Fibroblast of skin of left quadriceps (primary cell): ENCODE measurements around the gene CNTN4.

Source experiments
- DNase-seq, 2 experiments: peaks; one replicate each; pipeline ENCODE4 v3.0.0-alpha.2; 2013; ENCODE audit warnings: low read depth in 2 of 2

CNTN4 gene

DNA sequence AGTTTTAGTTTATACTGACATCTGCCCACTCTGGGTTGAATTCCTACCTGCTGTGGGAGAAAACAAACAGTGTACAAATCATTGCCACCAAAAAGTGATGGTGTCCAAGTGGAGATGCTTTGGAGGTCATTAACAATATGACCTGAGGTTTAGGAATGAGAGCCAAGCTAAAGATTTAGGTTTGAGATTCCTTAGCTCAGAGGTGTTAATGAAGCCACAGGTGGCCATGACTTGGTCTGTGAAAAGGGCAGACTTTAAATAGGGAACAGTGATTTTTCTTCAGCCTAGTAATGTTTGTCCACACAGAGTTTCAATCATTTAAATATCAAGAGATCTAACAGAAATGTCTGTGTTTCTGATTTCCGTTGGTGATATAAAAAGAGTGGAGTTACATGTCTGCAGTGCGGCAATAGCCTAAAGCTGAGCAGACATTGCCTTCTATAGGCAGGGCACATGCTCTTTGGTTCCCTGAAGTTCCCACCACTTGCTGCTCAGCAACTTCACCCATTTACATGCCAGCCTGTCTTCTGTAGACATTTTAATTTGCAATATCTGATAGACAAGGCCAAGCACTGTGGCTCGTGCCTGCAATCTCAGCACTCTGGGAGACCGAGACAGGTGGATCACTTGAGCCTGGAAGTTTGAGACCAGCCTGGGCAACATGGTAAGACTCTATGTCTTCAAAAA, 588.3 kb downstream of the CNTN4 start:
- no peak for DNase-seq

DNA sequence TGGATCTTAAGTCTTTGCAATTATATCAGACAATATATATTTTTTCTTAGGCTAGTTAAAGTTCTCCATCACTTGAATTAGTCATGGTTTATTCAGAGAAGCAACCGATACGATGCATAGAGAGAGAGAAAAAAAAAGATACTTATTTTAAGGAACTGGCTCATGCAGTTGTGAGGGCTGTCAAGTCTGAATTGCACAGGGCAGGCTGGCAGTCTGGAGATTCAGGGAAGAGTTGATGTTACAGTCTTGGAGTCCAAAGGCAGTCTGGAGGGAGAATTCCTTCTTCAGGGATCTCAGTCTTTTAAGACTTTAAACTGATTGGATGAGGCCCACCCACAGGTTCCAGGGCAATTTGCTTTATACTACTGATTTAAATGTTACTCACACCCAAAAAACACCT, 598.9 kb downstream of the CNTN4 start:
- DNase-seq, result no peak

- no peak for DNase-seq
These were observed 602.8 kb downstream of the CNTN4 start for GRCh38 chr3:2701471-2701870.

DNA sequence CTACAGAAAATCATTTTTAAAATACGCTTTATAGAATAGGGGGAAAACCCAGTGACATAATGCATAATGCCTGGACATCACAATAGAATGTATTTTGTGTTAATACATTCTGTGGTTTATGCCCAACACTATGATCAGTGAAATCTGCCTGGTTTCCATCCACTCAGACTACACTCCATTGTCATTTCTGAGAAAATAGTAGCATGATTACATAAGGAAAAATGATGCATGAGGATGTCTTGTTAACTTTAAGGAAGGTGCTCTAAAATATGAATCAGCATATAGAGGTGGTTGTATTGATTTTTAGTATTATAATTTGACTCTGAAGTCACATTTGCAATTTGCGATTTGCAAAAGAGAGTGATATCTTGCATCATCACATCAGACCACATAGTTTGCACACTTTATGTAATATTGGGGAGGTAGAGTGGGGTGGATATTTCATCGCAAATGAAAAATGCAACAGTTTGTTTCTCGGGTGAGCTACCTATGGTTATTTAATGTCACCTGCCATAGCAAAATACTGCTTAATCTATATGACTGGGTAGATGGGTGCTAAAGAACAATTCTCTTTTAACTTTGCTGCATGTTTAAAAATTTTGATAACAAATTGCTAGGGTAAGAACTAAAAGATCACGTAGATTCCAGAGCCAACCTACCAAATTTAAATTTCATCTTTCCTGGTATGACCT, 607.6 kb downstream of the CNTN4 start:
- DNase-seq, result no peak

- no peak for DNase-seq
These were observed 608.2 kb downstream of the CNTN4 start for GRCh38 chr3:2706836-2707210.

DNA sequence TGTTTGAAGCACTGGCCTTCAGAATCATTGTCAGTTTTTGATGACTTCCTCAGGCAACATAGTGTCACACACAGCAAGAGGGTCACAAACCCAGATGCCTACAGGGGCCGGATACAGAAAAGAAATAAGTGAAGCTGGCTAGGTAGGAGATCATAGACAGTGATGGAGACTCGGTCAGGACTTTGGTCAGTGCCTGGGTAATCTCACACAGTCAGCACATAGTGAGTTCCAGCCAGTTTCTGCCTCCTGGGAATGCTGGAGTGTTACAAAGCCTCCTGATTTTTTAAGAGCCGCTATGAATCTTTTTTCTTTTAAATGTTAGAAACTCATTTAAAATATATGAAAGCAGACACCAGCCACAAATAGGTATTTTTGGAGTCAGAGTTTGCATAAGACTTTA, 612.4 kb downstream of the CNTN4 start:
- no peak for DNase-seq

- DNase-seq, result no peak
These were observed 615.3 kb downstream of the CNTN4 start for GRCh38 chr3:2713923-2714322.

- DNase-seq, result no peak
These were observed 616.2 kb downstream of the CNTN4 start for GRCh38 chr3:2714834-2715233.

DNA sequence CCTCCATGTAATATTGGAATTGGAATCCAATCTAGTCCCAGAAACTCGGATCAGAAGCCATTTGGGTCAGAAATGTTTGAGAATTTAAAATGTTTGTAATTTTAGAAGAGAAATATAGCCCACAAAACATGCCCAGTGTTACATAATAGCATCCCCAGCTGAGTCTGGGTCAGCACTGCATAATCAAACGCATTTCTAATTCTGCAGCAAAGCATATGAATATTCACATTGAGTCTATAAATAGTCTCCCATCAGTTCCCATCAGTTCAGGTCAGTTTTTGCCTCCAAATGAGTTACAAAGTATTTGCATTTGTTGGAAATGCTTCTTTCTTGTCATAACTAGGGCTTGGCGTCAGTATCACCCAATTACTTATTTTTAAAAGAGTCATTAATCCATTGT, 628.4 kb downstream of the CNTN4 start:
- DNase-seq, result no peak

DNA sequence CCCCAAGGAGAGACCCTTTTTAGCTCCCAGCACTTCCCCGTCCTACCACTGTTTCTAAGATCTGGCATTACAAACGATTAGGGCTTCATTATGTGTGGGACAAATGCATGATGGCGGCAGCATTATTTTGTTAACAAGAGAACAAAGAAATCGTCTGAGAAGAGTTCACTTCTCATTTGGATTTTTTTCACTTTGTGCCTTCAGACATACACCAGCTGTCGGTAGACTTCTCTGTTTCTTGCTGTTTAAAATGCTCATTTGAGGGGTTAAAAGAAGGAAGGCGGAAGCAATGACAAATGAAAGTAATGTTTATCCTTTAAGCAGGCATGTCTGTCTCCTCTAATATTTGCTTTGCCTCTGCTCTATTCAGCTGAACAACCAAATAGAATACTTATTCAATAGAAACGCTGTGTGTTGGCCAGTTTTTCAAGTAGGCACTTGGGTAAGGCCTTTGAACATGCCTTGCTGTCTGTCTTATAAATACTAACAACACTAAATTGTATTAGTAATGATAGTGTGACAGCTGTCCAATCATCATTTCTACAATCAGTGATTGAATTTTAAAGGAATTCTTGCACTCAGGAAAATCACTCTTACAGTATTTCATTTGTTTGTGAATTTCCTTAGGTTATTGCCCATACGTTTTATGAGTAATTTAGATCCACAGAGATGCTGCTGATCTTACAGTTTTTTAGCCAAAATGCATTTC, 629.1 kb downstream of the CNTN4 start:
- no peak for DNase-seq

- DNase-seq, result no peak
These were observed 633.2 kb downstream of the CNTN4 start for GRCh38 chr3:2731843-2732242.

DNA sequence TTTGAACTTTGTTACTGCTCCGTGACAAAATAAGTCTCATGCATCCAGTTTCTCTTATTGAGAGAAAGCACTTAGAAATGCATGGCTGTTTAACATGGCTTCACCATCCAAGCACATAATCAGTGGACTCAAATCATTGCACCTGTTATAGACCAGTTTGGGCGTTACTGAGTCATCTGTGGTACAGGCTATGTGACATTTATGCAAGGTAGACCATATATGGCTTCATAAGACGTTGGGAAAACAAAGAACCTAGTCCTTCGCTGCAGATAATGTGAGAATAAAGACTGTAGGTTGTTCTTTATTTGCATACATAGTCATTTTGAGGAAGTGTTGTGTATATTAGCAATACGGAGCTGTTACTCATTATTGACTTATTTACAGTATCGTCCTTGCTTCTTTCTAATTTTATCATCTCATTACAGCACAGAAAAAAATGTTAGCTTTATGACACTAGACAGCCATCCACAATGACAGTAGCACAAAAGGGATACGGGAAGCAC, 636.8 kb downstream of the CNTN4 start:
- no peak for DNase-seq

- no peak for DNase-seq
These were observed 642.9 kb downstream of the CNTN4 start for GRCh38 chr3:2741516-2741915.

- DNase-seq, result no peak
These were observed 666.4 kb downstream of the CNTN4 start for GRCh38 chr3:2765002-2765579.

DNA sequence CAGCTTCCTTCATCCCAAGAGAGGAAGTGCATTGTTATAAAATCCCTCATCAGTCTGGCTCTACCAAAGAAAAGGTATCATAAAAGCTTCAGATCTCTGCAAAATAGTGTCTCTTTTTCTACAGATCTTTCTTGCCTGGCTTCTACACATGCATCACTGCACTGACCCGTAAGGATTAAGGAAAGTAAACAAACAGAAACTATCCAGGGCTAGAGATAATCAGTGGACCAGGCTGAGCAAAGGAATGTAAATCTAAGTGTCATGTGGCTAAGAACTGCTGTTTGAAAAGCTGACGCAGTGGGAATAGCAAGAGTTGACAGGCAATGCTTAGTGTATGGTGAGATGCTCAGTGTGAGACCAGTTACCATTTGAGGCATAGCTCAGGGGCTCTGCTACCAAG, 671.8 kb downstream of the CNTN4 start:
- DNase-seq, result no peak

GRCh38 chr3:2771193-2771592, 672.5 kb downstream of the CNTN4 start:
- DNase-seq, result no peak

DNA sequence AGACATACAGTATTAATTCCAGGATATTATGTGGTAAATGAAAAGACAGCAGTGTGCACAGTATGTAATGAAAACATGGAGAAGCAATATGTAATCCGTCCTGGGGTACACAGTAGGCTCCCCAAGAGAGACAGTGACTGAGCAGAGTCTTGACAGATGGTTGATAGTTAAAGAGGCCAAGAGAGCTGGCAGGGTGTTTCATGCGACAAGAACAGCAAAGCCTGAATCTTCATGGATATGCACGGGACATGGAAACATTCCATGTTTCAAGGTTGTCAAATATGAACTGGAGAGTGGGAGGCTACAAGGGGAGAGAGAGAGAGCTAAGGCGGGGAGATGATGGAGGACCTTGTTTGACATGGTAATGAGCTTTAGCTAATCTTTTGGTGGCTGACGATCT, 673.1 kb downstream of the CNTN4 start:
- DNase-seq, result no peak

DNA sequence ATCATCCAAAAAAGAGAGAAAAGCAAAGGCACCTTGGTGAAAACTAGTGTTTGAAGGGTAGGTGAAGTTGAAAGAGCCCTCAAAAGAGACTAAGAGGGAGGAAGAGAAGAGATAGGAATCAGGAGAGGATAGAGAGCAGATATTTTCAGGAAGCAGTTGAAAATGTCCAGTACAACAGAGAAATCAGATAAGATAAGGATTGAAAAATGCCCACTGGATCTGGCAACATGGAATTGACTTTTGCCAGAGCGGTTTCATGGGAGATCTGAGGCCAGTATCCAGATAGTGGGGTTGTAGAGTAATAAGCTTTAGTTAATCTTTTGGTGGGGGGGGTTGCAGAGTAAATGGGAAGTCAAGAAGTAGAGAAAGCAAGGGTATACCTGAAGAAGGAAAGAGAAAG, 674.1 kb downstream of the CNTN4 start:
- DNase-seq, result no peak

GRCh38 chr3:2774481-2775249, 676.0 kb downstream of the CNTN4 start:
- no peak for DNase-seq

- no peak for DNase-seq
These were observed 684.6 kb downstream of the CNTN4 start for GRCh38 chr3:2783261-2783660.

DNA sequence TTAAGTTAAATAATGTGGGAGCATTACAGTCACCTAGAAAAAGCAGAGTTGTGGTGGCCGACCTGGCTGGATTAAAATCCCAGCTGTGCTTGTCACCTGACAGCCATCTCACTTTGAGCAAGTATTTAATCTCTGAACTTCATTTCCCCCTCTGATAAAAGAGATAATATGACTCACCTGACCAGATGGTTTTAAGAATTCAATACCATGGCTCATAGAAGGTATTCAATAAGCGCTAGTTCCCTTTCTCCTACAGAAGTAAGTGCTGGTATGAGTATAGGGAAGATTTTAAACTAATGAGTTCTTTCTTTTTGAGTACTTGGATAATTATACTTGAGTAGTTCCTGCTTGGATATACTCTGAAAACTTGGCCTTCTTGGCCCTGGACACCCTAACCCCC, 686.0 kb downstream of the CNTN4 start:
- DNase-seq, result no peak
